Measurements from ENCODE around the gene MEDAG. TPM values are rescaled to one million over a fixed set of nuclear protein-coding genes. Genes with fewer than 3 reads are reported as not detected.

MEDAG gene
- total RNA-seq, 2 experiments from 2014 or later = not detected

GRCh38 chr13:30974350-30974749, 68.3 kb downstream of the MEDAG start:
- peaks cover 20% of the 10 kb centered on the region for H3K27me3 Mint-ChIP-seq
- ChIA-PET POLR2A (no interaction called here), CTCF (no interaction called here)
- intact Hi-C loops (cut with micrococcal nuclease) = no loop called here
- H3K9me3 Mint-ChIP-seq = no peaks in the 10 kb centered on the region
- DNase-seq (no peak), ATAC-seq (no peak)
- H3K4me1 Mint-ChIP-seq (ENCODE audit: low read depth) = no peaks in the 10 kb centered on the region
- H3K27ac Mint-ChIP-seq = no peak overlapping the region
- no peak for TF ChIP-seq CTCF (IDR thresholded peaks at IDR 0.05)
- no peaks in the 10 kb centered on the region for H3K36me3 Mint-ChIP-seq (ENCODE audit: low read depth)
- H3K4me3 Mint-ChIP-seq = no peak overlapping the region

Other genes with a start within 250 kb of the MEDAG start
- gene ALOX5AP, start 170.7 kb upstream of the MEDAG start, total RNA-seq = 10 to 100 TPM; 40.5 to 42.2 TPM
- not detected for gene TEX26, start 26.4 kb downstream of the MEDAG start, total RNA-seq

Measured in activated CD8-positive, alpha-beta T cell treated with anti-CD3 and anti-CD28 coated beads for 36 hours (primary cell).